CD4-positive, alpha-beta T cell treated with Interleukin-10 for 1 hour (primary cell): ENCODE measurements around the gene NEDD4L.
"Not testable (repeated sequence)": the region's sequence is repeated elsewhere in the genome, so short reads cannot be mapped to it uniquely, and the experiment has no call there.

Source experiments
- DNase-seq: peaks from one replicate; pipeline ENCODE4 v3.0.0-alpha.2; 2020

Gene NEDD4L

DNA sequence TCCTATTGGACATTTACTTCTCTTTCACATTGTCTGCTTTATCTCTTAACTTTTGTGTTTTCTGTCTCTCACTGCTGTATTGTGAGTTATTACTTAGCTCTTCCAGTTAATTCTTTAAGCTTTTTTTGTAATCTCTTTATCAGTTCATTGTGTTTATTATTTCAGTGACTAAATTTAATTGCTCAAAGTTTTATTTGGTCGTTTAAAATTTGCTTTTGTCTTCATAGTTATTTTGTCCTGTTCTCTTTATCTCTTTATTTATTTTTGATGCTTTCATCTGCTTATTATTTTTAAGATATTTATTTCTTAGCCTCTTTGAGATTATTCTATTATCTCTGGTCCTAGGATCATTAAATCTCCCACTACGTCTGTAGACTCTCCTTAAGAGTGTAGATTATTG lies 316.3 kb downstream of the NEDD4L start:
- DNase-seq, result no peak

DNA sequence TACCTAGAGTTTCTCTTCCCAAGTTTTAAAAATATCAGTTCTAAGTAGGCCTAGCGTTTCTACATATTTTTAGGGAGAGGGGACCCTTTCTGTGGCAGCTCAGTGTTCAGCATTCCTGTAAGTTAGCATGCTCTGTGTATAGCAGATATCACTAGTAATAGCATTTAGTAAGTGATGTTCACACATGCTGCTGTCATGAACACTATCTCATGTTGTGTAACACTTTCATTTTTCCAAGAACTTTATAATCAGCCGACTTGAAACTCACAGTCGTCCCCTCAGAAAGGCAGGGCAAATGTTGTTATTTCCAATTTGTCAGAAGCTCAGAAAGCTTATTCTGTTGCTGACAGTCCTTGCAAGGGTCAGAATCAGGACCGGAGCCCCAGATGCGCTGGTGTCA lies 317.2 kb downstream of the NEDD4L start:
- DNase-seq, result no peak

DNA sequence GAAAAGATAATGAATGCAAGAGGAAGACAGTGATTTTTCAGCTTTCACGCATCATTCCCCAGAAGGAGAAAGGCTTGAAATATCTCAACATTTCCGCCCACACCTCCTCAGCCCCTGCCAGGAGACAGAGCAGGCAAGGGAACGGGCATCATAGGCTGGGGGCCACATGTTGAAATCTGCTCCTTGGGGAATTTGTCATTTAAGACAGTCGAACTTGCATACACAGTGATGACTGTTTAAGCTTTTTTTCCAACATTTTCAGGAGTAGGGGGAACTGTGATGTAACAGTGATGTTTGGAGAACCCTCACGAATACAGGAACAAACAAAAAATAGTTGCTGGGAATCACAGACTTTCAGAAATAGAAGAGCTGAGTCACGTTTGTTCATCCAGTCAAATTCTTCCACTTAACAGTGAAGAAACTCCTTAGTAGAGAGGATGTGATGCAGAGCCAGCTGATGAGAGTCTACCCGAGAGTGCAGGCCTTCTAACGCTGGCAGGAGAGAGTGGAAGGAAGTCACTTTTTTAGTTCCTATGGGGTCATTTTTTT lies 318.1 kb downstream of the NEDD4L start:
- DNase-seq, result no peak

DNA sequence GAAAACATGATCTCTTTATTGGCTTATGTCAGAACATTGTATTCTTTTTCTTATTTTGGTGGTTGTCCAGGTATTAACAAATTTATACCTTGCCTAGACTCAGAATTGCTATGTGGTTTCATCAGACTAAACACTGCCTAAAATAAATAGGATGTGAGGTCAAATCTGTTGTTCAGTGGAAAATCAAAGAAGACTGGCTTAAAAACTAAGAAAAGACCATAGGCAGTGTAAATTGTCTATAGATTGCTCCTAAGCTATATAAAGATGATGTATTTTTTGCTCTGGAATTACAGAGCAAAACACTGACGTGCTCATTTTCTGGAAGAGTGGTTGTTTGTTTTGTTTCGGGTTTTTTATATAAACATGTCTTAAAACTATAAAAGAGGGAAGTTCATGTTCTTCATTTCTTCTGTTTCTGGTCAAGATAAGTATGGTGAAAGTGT lies 318.8 kb downstream of the NEDD4L start:
- no peak for DNase-seq

DNA sequence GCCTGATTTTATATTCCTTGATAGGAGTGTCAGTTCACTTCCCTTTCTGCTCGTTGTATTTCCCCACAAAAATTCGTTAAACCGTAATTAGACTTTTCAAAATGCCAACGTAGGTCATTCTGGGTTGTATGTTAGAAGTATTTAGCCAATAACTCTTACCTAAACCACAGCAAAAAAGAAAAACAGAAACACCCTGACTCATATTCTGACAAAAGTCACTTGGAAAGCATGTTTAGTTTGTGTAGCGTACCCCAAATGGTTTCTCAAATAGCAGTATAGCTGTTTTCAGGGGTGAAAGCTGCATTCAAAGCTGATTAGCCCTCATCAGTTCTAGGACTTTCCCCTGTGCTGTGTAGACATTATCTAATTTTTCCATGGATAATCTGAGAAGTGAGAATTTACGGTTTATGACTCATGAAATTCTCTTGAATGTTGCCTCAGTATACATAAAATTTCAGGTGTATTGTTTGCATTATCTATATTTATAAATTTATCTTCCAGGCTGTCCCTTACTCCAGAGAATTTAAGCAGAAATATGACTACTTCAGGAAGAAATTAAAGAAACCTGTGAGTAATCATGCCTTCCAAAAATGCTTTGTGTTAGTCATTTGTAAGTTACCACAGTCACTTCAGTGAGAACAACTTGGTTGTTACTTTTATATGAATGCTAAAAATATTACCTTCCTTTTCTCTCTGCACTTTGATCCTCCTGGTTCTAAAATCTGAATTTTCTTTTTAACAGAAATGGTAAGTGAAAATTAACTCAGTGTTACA lies 319.9 kb downstream of the NEDD4L start:
- no peak for DNase-seq

DNA sequence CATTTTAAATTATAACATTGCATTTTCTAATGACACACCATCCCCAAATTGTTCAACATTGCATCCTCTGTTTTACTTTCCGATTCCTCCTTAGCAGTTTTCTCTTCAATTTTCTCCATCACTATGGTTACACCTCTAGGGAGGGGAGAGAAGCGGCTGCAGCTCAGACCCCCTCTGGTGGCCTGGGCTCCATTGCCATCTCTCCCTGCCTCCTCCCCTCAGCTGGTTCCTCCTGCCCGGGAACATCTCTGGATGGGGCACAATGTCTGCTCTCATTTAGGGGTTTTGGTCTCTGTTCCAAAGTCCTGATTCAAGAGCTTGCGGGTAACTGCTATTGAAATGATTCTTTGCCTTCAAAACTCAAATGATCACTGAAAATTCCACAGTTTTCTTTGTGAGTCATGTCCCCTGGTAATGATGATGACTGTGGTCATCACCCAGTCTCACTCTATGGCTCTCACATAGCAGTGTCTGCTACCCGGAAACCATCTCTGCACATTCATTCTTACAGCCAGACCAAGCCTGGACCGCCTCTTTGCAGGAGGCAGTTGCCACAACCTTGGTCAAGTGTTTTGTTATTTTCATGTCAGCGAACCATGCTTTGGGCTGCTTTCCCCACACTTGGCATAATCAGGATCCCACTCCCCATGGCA lies 321.0 kb downstream of the NEDD4L start:
- no peak for DNase-seq

DNA sequence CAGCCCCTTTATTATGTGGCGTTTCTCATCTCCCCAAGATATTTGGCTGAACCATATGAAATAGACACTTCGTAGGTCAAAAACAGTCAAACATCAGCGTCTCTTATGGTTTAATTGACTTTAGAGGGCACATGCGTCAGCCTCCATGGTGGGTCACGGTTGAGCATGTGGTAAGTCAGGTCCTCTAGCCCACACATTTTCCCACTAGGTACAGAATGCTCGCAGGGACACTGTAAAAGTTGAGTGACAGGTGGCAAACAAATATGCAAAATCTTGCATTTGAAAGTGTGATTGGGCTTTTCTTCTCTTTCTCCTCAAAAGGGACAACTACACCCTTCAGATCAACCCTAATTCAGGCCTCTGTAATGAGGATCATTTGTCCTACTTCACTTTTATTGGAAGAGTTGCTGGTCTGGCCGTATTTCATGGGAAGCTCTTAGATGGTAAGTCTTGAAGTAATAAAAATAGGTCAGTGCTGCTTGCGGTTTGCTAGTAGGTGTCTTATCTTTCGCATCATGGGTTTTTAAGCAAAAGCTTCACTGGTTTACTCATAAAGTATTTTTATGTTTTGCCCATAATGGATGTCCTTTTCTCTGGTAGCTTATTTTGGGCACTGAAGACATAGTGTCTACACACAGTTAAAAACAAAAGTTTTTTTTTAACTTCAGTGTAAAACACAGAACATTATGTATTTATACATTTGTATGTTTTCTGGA lies 323.6 kb downstream of the NEDD4L start:
- no peak for DNase-seq

DNA sequence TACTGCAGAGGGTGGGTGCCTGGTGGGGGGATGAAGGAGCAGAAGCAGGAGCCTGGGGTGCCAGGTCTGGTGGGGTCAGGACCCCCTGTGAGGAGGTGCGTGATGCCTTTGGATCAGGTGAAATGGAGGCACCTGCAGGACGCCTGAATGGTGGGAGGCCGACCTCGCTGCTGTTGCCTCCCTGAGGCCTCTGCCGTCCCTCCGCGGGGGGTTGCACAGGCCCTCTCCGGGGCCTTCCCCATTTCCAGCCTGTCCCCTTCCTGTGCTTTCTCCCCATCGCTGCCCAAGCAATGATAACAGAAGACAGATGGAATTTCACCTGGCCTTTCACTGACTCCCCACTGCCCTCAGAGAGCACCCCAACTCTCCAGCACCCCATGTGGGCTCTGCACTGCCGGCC lies 325.6 kb downstream of the NEDD4L start:
- DNase-seq, result no peak

DNA sequence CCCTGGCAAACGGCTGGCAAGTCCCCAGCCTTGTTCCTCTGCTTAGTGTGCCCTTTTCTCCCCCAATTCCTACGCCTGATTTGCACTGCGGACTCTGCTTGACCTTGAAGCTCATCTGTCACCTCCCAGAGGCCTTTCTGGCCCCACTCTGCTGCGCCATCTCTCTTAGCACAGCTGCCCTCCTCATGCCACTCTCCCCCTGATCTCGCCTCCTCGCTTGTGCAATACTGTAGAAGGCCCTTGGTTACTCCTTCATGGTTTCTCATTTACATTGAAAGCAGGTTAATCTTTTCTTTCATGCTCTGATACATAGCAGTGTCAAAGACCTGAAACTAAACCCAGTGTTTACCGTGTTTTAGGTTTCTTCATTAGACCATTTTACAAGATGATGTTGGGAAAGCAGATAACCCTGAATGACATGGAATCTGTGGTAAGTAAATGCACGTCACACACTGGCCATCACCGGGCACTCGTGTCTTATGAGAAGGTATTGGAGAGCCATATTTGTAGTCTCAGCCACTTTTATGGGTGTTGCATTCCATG lies 326.1 kb downstream of the NEDD4L start:
- no peak for DNase-seq

DNA sequence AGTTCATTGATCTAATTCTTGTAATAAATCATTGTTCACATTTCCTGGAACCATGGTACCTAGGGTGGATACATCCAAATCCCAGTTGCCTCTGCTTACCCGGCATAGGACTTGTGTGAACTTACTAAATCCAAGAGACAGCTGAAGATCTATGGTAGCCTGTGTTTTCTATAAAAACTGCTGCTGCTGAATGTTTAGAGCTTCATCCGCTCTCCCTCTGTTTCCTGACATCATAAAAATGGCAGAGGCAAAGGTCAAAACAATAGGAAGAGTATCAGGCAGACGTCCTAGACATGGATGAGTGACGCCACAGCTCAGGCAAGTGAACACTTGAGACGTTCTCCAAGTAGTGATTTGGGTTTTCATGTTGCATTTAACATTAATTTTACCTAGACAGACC lies 326.6 kb downstream of the NEDD4L start:
- no peak for DNase-seq

DNA sequence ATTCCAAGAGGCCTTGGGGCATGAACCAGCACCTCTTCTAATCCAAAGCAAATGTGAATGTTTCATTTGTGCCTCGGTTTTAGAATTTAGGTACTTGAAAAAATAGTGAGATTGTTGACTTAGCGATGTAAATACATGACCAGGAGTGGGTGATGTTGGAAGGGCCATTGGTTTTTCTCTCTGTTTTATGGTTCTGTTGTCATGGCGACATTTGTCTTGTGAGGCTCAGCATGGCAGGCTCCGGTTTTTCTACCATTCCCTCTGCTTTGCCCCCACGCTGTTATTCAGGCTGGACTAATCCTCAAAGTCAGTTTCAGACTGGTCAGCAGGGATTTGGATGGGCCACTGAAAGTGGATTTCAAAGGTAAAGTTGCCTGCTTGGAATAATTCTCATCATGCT lies 329.5 kb downstream of the NEDD4L start:
- no peak for DNase-seq

DNA sequence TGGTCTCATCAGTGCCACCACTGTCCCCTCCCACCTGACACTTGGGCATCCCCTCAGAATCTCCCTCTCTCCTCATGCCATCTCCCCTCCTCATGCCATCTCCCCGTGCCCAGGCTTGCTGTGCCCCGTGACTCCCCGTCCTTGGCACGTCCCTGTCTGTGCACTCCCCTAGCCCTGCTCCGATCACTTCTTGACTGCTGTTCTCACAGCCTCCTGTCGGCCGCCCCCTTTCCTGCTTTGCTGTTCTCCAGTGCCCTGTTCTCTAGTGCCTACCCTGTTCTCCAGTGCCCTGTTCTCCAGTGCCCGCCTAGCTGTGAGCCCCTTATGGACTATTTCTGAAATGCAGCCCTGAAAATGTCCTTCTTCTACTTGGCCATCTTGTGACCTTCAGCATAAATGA lies 331.0 kb downstream of the NEDD4L start:
- DNase-seq, result no peak

DNA sequence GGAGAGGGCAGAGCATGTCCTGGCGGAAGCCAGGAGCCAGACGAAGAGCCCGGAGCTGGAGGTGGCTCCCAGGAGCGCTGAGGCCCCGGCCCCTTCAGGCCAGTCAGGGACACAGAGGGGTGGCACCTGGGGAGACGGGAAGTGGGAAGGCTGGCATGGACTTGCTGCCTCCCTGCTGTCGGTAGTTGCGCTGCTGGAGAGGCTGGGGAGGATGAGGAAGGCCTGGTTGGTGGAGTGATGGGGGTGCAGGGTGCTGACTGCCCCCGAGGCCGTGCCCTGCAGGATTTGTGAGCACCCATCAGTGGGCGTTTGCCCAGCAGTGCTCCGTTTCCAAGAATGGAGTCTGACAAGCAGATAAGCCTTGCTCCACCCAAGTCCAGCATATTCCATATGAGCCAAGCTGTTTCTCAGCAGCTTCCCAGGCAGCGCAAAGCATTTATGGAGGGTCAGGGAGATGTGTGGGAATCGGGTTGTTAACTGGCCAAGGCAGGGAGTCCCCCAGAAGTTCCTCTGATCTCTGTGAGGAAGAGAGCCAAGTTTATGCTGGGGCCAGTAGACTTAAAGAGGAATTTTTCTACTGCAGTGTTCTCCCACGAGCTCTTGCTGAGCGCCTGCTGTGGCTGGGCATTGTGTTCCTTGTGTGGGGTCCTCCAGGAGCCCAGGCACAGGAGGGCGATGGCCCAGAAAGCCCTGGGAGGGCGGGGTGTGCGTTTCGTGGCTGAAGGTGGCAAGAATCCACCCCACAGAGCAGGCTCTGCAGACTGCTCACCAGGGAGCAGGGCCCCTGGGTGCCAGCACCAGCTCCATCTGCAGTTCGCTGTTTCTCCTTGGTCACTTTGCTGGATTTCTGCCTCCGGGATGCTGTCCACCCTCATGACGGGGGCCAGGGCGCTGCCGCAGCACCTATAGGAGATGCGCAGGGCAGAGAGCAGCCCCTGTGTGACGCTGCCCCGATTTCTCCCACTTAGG lies 334.7 kb downstream of the NEDD4L start:
- no peak for DNase-seq

DNA sequence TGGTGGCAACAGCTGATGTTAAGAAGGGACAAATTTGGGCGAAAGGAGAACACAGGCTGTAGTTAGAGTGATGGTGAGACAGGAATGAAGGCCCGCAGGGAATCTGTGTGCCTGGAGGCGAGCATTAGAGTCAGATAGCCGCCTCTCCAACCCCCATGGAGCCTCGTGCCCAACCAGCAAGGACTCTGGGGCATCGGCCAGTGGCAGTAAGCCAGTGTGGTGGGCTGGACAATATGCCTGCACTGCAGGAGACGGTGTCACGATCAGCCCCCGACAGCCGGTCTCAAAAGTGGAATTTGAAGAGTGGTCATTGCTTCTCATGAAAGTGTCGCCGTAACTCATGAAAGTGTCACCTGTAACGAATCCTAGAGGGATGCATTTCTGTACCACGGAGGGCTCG lies 335.4 kb downstream of the NEDD4L start:
- DNase-seq, result no peak

DNA sequence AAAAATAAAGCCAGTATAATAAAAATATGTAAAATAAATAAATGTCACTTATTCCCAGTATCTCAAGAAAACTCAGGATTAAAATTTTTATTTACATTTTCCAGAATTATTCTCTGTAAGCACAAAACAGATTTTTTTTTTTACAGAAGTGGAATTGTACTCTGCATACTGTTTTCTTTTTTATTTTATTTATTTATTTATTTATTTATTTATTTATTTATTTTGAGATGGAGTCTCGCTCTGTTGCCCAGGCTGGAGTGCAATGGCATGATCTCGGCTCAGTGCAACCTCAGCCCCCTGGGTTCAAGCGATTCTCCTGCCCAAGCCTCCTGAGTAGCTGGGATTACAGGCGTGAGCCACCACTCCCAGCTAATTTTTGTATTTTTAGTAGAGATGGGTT lies 336.1 kb downstream of the NEDD4L start:
- DNase-seq, result not testable (repeated sequence)

DNA sequence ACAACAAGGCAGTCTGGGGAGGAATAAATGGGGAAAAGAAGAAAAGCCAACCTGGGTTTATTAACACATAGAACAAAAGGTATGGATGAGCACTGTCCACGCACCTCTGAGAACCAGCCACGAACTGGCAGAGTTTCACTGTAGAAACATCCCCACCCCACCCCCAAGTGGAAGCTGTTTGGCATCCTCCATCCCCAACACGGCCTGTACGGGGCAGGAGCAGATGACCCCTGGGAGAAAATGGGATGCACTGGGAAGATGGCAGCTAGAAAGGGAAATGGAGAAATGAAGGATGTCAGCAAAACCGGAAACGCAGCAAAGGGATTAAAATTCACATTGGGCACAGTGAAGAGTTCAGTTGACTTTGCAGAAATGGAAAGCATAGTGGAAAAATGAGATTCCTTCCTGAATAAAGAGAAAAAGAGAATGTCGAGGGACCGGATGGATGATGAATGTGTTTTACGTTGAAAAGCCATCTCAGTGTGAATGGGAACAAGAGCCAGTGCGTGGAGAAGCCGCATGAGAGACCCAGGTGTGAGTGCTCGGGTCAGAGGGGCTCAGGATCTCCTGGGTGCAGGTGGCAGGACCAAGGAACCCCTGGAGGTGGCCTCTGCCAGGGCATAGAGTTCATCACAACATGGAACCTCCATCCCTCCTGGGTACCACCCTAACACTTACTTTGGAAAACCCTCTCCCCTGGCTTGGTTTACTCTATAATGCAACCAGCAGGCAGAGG lies 337.8 kb downstream of the NEDD4L start:
- no peak for DNase-seq

DNA sequence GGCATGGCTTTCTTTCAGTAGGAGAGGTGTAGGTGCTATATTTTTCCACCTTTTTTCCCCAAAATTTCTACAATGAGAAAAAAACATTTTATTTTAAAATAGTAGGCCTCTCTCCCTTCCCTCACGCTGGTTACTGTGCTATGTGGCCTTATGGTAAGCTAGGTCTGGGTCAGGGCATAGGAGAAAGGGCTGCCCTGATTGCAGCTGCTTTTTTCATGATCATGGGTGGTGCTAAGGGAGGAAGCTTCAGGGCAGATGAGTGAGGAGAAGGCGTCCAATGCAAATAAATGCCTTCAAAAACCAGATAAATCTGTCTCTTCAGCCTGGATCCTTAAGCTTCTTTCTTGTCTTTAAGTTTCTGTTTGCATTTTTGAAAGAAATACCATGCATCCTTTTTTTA lies 338.4 kb downstream of the NEDD4L start:
- DNase-seq, result no peak

DNA sequence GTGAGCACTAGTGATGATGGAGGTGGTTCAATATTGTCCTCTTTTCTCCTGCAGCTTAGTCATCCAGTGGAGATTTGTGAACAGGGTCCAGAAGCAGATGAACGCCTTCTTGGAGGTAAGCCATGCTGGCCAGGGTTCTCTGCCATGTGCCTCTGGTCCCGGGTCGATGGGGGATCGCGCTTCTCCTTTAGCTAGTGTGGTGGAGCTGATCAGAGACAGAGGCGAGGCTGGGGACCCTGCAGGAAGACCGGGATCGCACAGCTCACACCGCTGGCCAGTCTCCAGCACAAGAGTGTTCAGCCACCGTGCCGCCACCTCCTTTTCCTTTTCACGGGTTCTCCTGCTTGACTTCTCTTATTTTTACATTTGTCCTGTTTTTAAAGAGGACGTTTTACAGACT lies 341.4 kb downstream of the NEDD4L start:
- no peak for DNase-seq

DNA sequence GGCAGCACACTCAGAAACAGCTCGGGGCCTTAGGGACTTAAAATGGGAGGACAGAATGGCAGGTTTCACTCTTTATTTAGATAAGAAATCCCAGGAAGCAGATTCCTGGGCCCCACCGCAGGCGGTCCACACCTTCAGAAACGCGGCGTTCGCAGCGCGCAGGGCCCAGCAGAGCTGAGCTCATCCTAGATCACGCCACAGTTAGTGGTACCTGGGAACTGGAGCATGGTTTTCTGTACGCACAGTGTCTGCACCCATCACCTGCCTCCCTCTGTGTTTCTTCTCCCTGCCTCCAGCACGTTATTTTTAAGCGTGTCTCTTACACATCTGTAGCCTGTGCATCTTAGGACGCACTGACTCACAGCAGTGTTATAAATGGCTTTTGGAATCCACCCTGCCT lies 342.8 kb downstream of the NEDD4L start:
- no peak for DNase-seq

DNA sequence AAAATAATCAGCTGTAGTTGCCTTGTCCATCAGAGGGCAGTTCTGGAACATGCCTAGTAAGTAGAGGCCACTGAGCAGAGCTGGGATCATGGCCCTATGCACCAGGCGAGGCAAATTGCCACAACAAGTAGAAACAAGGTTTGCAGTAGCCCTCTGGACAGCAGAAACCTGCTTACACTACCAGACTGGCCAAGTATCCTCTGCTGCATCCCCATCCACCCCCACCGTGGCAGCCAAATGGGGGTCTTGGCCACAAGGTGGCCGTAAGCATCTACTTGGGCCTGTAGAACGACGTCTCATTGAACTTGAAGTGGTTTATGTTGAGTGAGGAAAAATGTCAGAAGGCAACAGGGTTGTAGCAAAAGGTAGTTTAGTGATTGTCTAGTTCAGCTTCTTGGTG lies 343.7 kb downstream of the NEDD4L start:
- no peak for DNase-seq

DNA sequence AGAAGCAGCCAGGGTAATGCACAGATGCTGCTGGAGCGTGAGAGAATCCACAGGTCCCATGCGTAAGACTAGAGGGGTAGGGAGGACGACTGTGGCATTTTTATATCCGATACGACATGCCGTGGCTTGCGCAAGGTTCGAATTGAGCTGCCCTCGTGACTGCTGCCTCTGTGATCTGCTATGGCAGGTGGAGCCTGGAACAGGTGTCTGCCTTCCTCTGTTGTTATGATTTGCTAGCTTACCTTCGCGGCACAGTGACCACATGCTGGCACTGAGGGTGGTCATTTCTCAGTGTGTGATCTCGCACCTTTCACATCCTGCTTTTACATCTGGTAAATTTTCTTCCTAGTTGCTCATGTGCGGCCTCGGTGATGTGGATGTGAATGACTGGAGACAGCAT lies 344.7 kb downstream of the NEDD4L start:
- DNase-seq, result no peak

DNA sequence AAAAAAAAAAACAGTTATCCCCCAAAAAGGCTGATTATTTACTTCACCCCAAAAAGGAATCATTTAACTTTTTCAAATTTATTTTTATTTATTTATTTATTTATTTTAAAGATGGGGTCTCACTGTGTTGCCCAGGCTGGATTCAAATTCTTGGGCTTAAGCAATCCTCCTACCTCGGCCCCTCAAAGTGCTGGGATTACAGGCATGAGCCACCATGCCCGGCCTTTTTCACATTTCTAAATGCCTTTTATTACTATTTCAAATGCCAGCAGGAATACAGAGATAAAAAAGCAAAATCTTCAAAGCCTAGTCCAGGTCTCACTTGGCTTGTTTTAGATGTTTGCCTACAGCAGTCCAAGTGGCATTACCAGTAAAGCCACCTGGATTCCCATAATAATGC lies 345.7 kb downstream of the NEDD4L start:
- no peak for DNase-seq
